Testis (tissue), 2 donors: Measurements from ENCODE around the gene AGR3.

Experiments used
- POLR2A ChIP-seq: fragments of 450-650 bp; IDR thresholded peaks from one replicate; pipeline ENCODE4 v1.6.1; 2017; ENCODE audit warnings: antibody characterized with exemption, mild to moderate bottlenecking, moderate library complexity
- TF ChIP-seq, protein P1 (sequence below), 3 experiments: fragments of 450-650 bp in 2 of 3; fragments of 200-600 bp in 1 of 3; sonication (generic) in 1 of 3; IDR thresholded peaks; one replicate each; pipeline ENCODE4 v1.5.1; 2016 to 2019; ENCODE audit warnings: antibody characterized with exemption in 3 of 3, mild to moderate bottlenecking in 2 of 3, moderate library complexity in 1 of 3

DNA sequence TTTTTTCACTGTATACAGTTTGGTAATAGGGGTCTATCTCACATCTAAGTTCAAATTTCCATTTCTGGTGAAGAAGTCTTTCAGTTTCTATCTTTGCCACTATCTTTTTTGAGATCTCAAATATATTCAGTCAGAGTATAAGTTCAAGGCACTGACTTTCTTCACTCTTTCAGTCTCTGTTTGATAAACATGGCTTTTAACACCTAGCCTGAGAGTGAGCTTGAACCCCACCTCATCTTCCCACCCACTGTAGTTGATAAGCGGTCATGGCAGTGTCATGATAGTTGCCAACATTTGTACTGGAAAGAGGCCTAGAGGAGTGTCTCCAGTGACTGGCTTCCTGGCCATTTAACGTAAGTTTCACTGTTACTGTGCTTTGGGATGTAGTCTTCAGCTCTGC lies 41.2 kb upstream of the AGR3 start:
- TF ChIP-seq, protein P1, sequence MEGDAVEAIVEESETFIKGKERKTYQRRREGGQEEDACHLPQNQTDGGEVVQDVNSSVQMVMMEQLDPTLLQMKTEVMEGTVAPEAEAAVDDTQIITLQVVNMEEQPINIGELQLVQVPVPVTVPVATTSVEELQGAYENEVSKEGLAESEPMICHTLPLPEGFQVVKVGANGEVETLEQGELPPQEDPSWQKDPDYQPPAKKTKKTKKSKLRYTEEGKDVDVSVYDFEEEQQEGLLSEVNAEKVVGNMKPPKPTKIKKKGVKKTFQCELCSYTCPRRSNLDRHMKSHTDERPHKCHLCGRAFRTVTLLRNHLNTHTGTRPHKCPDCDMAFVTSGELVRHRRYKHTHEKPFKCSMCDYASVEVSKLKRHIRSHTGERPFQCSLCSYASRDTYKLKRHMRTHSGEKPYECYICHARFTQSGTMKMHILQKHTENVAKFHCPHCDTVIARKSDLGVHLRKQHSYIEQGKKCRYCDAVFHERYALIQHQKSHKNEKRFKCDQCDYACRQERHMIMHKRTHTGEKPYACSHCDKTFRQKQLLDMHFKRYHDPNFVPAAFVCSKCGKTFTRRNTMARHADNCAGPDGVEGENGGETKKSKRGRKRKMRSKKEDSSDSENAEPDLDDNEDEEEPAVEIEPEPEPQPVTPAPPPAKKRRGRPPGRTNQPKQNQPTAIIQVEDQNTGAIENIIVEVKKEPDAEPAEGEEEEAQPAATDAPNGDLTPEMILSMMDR (IDR thresholded peaks at IDR 0.05): no peak
- no peak for TF ChIP-seq POLR2A
